ENCODE measurements around the gene PTBP1. TPM values are rescaled to one million over a fixed set of nuclear protein-coding genes. Genes with fewer than 3 reads are reported as not detected.

Gene PTBP1
- total and polyA plus RNA-seq, 9 of the 15 experiments (the other 6 are each of a cell fraction or from before 2014, with no cell fraction given) = 14.0 to 759 (median 234) TPM

DNA sequence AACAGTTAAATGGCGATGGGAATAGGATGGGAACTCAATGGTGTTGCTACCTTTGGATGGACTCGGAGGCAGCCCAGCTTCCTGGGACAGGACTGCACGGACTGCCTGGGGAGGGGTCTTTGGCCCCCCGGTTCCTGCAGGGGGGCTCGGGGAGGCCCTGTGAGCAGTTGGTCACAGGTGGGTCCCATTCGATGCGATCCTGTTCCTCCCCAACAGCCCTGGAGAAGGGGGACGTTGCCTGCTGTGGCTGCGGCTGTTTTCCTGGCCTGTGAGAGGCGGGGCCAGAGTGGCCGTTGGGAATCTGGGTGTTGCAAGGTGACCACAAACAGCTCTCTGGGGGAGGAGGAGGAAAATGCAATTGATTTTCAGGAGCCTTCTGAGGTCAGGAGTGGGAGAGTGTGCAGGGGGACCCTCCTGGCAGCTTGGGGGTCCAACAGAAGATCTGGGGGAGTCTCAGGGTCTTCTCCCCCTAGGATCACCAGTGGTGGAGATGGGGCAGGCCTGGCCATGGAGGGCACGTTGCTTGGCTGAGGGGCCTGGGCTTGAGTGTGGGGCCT, 26.4 kb downstream of the PTBP1 start (continued):
- TF ChIP-seq MXI1 (IDR thresholded peaks at IDR 0.05; ENCODE audit: low read depth, low read length) = no peak
- no peak for TF ChIP-seq TSC22D4 (tag; IDR thresholded peaks at IDR 0.05)
- no peak for TF ChIP-seq PURB (CRISPR knock-in tag; IDR thresholded peaks at IDR 0.05; ENCODE audit: low read depth)
- peak; percentile 98 for TF ChIP-seq EP300 (IDR thresholded peaks at IDR 0.05; ENCODE audit: low read length)
- TF ChIP-seq EZH2 (IDR thresholded peaks at IDR 0.05; ENCODE audit: borderline replicate concordance, low read depth, low read length) = no peak
- no peak for TF ChIP-seq GABPB1 (CRISPR knock-in tag; IDR thresholded peaks at IDR 0.05)
- TF ChIP-seq BCL6 (CRISPR knock-in tag; IDR thresholded peaks at IDR 0.05) = 0 out of 2 replicates have a peak, but pooled peaks have one; percentile 7
- no peak for TF ChIP-seq MED1 (CRISPR knock-in tag; IDR thresholded peaks at IDR 0.05; ENCODE audit: borderline replicate concordance)
- TF ChIP-seq ZBTB7A (IDR thresholded peaks at IDR 0.05; ENCODE audit: borderline replicate concordance, control insufficient read depth, low read depth, low read length) = peak; percentile 73
- TF ChIP-seq FOXK2 (conservative IDR thresholded peaks at IDR 0.05 in 1 of 2, IDR thresholded peaks at IDR 0.05 in 1 of 2; ENCODE audit: low read depth in 2 of 2) = peak; percentile 32 to 39; a peak in 1 of 4 replicates
- no peak; the same call in 1 of the 2 replicates for TF ChIP-seq ZNF766 (CRISPR knock-in tag; conservative IDR thresholded peaks at IDR 0.05)
- peak; percentile 73 for TF ChIP-seq CTBP1 (IDR thresholded peaks at IDR 0.05; ENCODE audit: borderline replicate concordance)
- no peak for TF ChIP-seq HSF4 (CRISPR knock-in tag; IDR thresholded peaks at IDR 0.05; ENCODE audit: borderline replicate concordance)
- TF ChIP-seq POLR3A (IDR thresholded peaks at IDR 0.05; ENCODE audit: borderline replicate concordance, extremely low read depth, insufficient read depth, insufficient read length) = no peak
- TF ChIP-seq, protein P1, sequence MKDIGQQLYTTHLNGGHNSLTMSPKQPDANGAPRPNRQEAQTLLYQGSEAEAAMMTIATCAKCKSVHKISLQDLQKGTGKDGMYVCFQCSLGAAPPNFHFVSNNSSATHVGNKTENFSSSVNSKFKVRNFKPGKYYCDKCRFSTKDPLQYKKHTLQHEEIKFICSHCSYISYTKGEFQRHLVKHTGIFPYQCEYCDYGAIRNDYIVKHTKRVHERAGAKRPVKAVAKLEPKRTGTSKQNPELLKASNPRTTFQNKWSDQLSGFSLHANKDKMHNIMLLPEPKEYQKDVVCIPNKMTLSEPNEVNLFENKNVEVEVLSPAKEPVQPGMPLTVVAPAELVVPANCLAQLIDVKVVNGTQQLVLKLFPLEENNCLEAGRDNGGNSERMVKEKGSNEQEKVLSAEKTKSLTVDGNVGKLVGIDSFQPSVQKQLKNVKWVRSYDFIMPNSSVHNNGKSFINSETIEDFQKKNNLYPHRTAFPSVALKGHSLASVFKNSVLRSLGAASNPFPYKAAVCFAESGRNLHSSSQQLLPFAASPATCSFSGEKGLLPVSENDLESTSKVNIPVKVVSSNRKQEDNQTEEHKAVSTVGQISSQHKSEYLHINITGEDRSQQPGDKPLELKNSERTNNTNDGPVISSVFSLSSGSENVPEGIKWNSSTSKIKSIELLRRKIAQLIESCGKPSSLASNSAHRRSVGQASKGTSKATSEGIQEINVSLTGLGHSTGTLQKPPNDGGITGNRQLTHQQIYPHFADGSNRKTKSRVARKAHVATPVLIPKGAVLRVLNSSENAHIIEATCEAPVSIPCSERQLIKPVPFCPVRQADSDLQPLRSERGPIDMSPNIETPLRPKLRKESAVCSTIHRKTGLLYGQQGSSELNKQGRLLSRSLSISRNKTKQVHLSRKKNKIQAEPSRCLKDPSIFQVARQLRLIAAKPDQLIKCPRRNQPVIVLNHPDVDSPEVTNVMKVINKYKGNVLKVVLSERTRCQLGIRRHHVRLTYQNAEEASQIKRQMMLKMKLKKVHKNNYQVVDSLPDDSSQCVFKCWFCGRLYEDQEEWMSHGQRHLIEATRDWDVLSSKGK (CRISPR knock-in tag; IDR thresholded peaks at IDR 0.05) = no peak
- peak in 1 of 2 experiments; percentile 50; a peak in 1 of 4 replicates for TF ChIP-seq TRIM24 (IDR thresholded peaks at IDR 0.05)
- no peak; the same call in 1 of the 2 replicates for TF ChIP-seq ZNF384 (IDR thresholded peaks at IDR 0.05; ENCODE audit: low read depth, low read length)
- TF ChIP-seq SMAD4 (CRISPR knock-in tag; conservative IDR thresholded peaks at IDR 0.05) = peak; percentile 69

All from K562 (cell line).